COLO668 (cell line): ENCODE results near the gene DYNC1I2.
"Not testable (repeated sequence)": the region's sequence is repeated elsewhere in the genome, so short reads cannot be mapped to it uniquely, and the experiment has no call there.

ENCODE experiments used
- DNase-seq: peaks from one replicate; lab custom pipeline; 2025; ENCODE audit not compliant: unreplicated experiment; lab: John Stamatoyannopoulos, UW

The DYNC1I2 gene

GRCh38 chr2:171712051-171712450 is 24.8 kb downstream of the DYNC1I2 start:
- no peak for DNase-seq

- DNase-seq = no peak
Measured at GRCh38 chr2:171718720-171719119, 31.5 kb downstream of the DYNC1I2 start.

GRCh38 chr2:171719660-171720059 is 32.4 kb downstream of the DYNC1I2 start:
- DNase-seq = no peak

GRCh38 chr2:171723716-171724683 is 36.7 kb downstream of the DYNC1I2 start:
- peak; percentile 76 for DNase-seq

GRCh38 chr2:171726847-171727450 is 39.7 kb downstream of the DYNC1I2 start:
- DNase-seq = no peak

GRCh38 chr2:171728989-171729951 is 42.0 kb downstream of the DYNC1I2 start:
- DNase-seq = no peak

- no peak for DNase-seq
Measured at GRCh38 chr2:171729952-171730317, 42.7 kb downstream of the DYNC1I2 start.

- DNase-seq = no peak
Measured at GRCh38 chr2:171735991-171736710, 48.9 kb downstream of the DYNC1I2 start.

- DNase-seq = no peak
Measured at GRCh38 chr2:171741189-171741588, 53.9 kb downstream of the DYNC1I2 start.

GRCh38 chr2:171742760-171743159 is 55.5 kb downstream of the DYNC1I2 start:
- no peak for DNase-seq

GRCh38 chr2:171745141-171745540 is 57.9 kb downstream of the DYNC1I2 start:
- no peak for DNase-seq

GRCh38 chr2:171745806-171746205 is 58.5 kb downstream of the DYNC1I2 start:
- no peak for DNase-seq

- DNase-seq = no peak
Measured at GRCh38 chr2:171747371-171747770, 60.1 kb downstream of the DYNC1I2 start.

GRCh38 chr2:171754254-171754939 is 67.1 kb downstream of the DYNC1I2 start:
- DNase-seq = no peak

GRCh38 chr2:171758762-171759161 is 71.5 kb downstream of the DYNC1I2 start:
- not testable (repeated sequence) for DNase-seq

- not testable (repeated sequence) for DNase-seq
Measured at GRCh38 chr2:171761176-171761575, 73.9 kb downstream of the DYNC1I2 start.

GRCh38 chr2:171762879-171763573 is 75.8 kb downstream of the DYNC1I2 start:
- DNase-seq = peak; percentile 11

- DNase-seq = no peak
Measured at GRCh38 chr2:171763602-171764001, 76.3 kb downstream of the DYNC1I2 start.

- no peak for DNase-seq
Measured at GRCh38 chr2:171771463-171771862, 84.2 kb downstream of the DYNC1I2 start.
